Hepatocyte (in vitro differentiated cells): ENCODE measurements around the gene CGB2.

Source experiments
- CTCF ChIP-seq: fragments of 200-600 bp; sonication (generic); IDR thresholded peaks from 2 replicates; pipeline ENCODE4 v1.5.1; 2016; ENCODE audit warnings: antibody characterized with exemption, mild to moderate bottlenecking; ENCODE audit not compliant: poor library complexity
- EZH2 ChIP-seq: fragments of 200-600 bp; sonication (generic); IDR thresholded peaks from 2 replicates; pipeline ENCODE4 v1.6.1; 2016; ENCODE audit warnings: antibody characterized with exemption, mild to moderate bottlenecking, borderline replicate concordance

GRCh38 chr19:49004964-49005614, 26.6 kb upstream of the CGB2 start:
- no peak for TF ChIP-seq CTCF
- TF ChIP-seq EZH2: no peak
